WI38 (cell line): ENCODE results near the gene SP5.

Experiments used
- H3K4me3 ChIP-seq: 2 replicates; pipeline ENCODE4 v1.5.1; 2011; ENCODE audit warnings: low read depth, mild to moderate bottlenecking, control low read depth, low read length
- CTCF ChIP-seq: IDR thresholded peaks from 2 replicates; pipeline ENCODE4 v1.5.1; 2012; ENCODE audit warnings: low read depth, mild to moderate bottlenecking, control low read depth, low read length

The SP5 gene

GRCh38 chr2:170679607-170680079 lies 35.5 kb upstream of the SP5 start:
- no peak overlapping the region for H3K4me3 ChIP-seq
- no peak for TF ChIP-seq CTCF

GRCh38 chr2:170680172-170680941 lies 34.8 kb upstream of the SP5 start:
- TF ChIP-seq CTCF = no peak
- H3K4me3 ChIP-seq = no peak overlapping the region

GRCh38 chr2:170681311-170681710 lies 33.8 kb upstream of the SP5 start:
- H3K4me3 ChIP-seq = no peak overlapping the region
- no peak for TF ChIP-seq CTCF

GRCh38 chr2:170685591-170685990 lies 29.5 kb upstream of the SP5 start:
- no peak for TF ChIP-seq CTCF
- H3K4me3 ChIP-seq = no peak overlapping the region

- no peak overlapping the region for H3K4me3 ChIP-seq
- TF ChIP-seq CTCF = no peak
Observed at GRCh38 chr2:170689481-170689880, 25.7 kb upstream of the SP5 start.

- H3K4me3 ChIP-seq = no peak overlapping the region
- TF ChIP-seq CTCF = no peak
Observed at GRCh38 chr2:170690640-170691039, 24.5 kb upstream of the SP5 start.

GRCh38 chr2:170694316-170694715 lies 20.8 kb upstream of the SP5 start:
- TF ChIP-seq CTCF = no peak

More at GRCh38 chr2:170694316-170694715, 20.8 kb upstream of the SP5 start:
- H3K4me3 ChIP-seq = no peak overlapping the region
